Astrocyte (in vitro differentiated cells and primary cell): ENCODE measurements around the gene GREB1.

Experiments
- EZH2 ChIP-seq: IDR thresholded peaks from 2 replicates; pipeline ENCODE4 v1.6.1; 2012; ENCODE audit warnings: mild to moderate bottlenecking, low read length, inconsistent platforms; ENCODE audit not compliant: insufficient read depth
- TF ChIP-seq, protein P1 (sequence below): IDR thresholded peaks from 2 replicates; pipeline ENCODE4 v1.5.1; 2011; ENCODE audit warnings: low read depth, mild to moderate bottlenecking, inconsistent platforms, low read length, moderate library complexity; ENCODE audit not compliant: insufficient read depth

DNA sequence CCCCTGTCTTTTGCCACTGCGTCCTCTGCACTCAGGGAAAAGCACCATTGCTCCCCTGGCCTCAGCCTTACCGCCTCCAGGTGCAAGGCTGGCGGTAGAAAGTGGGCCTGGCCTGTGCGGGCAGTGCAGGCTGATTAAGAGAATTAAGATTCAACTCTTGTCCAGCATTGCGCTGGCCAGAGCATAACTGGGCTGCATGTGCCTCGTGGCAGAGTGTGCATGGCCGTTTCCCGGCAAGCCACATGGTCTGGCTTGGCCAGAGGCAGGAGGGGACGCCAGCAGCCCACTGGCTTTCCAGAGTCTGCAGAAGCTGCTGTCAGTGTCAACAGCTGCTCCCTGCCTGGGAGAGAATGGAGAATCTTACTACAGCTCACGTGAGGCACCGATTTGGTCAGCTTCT lies 123.8 kb downstream of the GREB1 start:
- TF ChIP-seq, protein P1, sequence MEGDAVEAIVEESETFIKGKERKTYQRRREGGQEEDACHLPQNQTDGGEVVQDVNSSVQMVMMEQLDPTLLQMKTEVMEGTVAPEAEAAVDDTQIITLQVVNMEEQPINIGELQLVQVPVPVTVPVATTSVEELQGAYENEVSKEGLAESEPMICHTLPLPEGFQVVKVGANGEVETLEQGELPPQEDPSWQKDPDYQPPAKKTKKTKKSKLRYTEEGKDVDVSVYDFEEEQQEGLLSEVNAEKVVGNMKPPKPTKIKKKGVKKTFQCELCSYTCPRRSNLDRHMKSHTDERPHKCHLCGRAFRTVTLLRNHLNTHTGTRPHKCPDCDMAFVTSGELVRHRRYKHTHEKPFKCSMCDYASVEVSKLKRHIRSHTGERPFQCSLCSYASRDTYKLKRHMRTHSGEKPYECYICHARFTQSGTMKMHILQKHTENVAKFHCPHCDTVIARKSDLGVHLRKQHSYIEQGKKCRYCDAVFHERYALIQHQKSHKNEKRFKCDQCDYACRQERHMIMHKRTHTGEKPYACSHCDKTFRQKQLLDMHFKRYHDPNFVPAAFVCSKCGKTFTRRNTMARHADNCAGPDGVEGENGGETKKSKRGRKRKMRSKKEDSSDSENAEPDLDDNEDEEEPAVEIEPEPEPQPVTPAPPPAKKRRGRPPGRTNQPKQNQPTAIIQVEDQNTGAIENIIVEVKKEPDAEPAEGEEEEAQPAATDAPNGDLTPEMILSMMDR, result no peak
- no peak for TF ChIP-seq EZH2
